Measurements from ENCODE around the gene GMPPB.
"Not testable (repeated sequence)": the region's sequence is repeated elsewhere in the genome, so short reads cannot be mapped to it uniquely, and the experiment has no call there.

DNA sequence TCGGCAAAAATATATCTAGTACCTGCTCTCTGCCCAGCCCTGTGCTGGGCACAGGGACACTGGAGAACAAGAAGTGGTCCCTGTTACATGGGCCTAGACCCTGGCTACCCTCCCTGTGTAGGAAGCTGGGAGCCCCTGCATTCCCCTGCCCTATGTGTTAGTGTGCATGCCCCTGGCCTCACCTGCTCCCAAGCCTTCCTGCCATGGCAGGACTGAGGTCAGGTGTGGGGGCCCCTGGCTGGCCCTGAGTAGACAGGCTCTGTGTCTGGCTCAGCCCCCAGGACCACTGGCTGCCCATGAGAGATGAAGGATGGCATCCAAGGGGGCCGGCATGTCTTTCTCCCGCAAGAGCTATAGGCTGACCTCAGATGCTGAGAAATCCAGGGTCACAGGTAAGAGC, 32.9 kb downstream of the GMPPB start:
- TF ChIP-seq, protein P1, sequence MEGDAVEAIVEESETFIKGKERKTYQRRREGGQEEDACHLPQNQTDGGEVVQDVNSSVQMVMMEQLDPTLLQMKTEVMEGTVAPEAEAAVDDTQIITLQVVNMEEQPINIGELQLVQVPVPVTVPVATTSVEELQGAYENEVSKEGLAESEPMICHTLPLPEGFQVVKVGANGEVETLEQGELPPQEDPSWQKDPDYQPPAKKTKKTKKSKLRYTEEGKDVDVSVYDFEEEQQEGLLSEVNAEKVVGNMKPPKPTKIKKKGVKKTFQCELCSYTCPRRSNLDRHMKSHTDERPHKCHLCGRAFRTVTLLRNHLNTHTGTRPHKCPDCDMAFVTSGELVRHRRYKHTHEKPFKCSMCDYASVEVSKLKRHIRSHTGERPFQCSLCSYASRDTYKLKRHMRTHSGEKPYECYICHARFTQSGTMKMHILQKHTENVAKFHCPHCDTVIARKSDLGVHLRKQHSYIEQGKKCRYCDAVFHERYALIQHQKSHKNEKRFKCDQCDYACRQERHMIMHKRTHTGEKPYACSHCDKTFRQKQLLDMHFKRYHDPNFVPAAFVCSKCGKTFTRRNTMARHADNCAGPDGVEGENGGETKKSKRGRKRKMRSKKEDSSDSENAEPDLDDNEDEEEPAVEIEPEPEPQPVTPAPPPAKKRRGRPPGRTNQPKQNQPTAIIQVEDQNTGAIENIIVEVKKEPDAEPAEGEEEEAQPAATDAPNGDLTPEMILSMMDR (optimal IDR thresholded peaks at IDR 0.05 in 1 of 3, IDR thresholded peaks at IDR 0.05 in 1 of 3, conservative IDR thresholded peaks at IDR 0.05 in 1 of 3; ENCODE audit: extremely low read depth in 1 of 3, insufficient read depth in 2 of 3, low read length in 3 of 3) = not testable (repeated sequence)
- not testable (repeated sequence) for TF ChIP-seq EZH2 (IDR thresholded peaks at IDR 0.05; ENCODE audit: low read length)

Data from keratinocyte (primary cell).